SU-DHL-6 (cell line): ENCODE data around the gene THAP7.
A peak's percentile ranks its signal among the peaks of the same experiment; 100 is the strongest.

ENCODE experiments used
- H2AFZ ChIP-seq: fragments of 200-600 bp; sonication (generic); 2 replicates; pipeline ENCODE4 v1.6.1; 2014; ENCODE audit warnings: low read depth, mild to moderate bottlenecking, moderate library complexity, mixed read lengths, antibody characterized with exemption, low read length; ENCODE audit not compliant: severe bottlenecking
- H3F3A ChIP-seq: fragments of 200-600 bp; shearing (Covaris generic); 2 replicates; pipeline ENCODE4 v1.6.0; 2016; ENCODE audit warnings: antibody characterized with exemption, mild to moderate bottlenecking; ENCODE audit not compliant: insufficient read depth
- H3K27ac ChIP-seq: fragments of 200-600 bp; sonication (generic); 2 replicates; pipeline ENCODE4 v1.5.1; 2016; ENCODE audit warnings: low read depth, mild to moderate bottlenecking, low read length, moderate library complexity, mixed read lengths
- H3K27me3 ChIP-seq: fragments of 200-600 bp; sonication (generic), shearing (Covaris generic); 2 replicates; pipeline ENCODE4 v1.6.0; 2014; ENCODE audit warnings: mild to moderate bottlenecking, low read length
- H3K36me3 ChIP-seq: fragments of 200-600 bp; sonication (generic); 2 replicates; pipeline ENCODE4 v1.6.1; 2014; ENCODE audit warnings: mild to moderate bottlenecking, low read length, mixed read lengths
- H3K4me2 ChIP-seq: fragments of 300-600, 200-600 bp; shearing (Covaris generic), sonication (generic); 2 replicates; pipeline ENCODE4 v1.6.0; 2014; ENCODE audit warnings: low read length, low read depth, mild to moderate bottlenecking; ENCODE audit not compliant: poor library complexity, severe bottlenecking
- H3K4me3 ChIP-seq: fragments of 200-600 bp; sonication (generic); 2 replicates; pipeline ENCODE4 v1.5.1; 2014; ENCODE audit warnings: antibody characterized with exemption, low read length, mild to moderate bottlenecking, mixed read lengths; ENCODE audit not compliant: insufficient read depth, poor library complexity, severe bottlenecking
- H3K79me2 ChIP-seq: fragments of 200-600 bp; sonication (generic); 2 replicates; pipeline ENCODE4 v1.6.1; 2014; ENCODE audit warnings: mild to moderate bottlenecking, low read length, moderate library complexity; ENCODE audit not compliant: insufficient read depth
- H3K9ac ChIP-seq: fragments of 200-600 bp; sonication (generic); 2 replicates; pipeline ENCODE4 v1.7.0; 2014; ENCODE audit warnings: mild to moderate bottlenecking, low read length
- H3K9me2 ChIP-seq: fragments of 200-600 bp; sonication (generic); replicated peaks from 2 replicates; pipeline ENCODE4 v1.6.1; 2014; ENCODE audit warnings: low read length; ENCODE audit not compliant: insufficient read depth
- H3K9me3 ChIP-seq: fragments of 200-600 bp; sonication (generic); 2 replicates; pipeline ENCODE4 v1.6.1; 2014; ENCODE audit warnings: low read length, mixed read lengths; ENCODE audit not compliant: insufficient read depth
- H4K20me1 ChIP-seq: fragments of 200-600 bp; sonication (generic); 2 replicates; pipeline ENCODE4 v1.6.1; 2014; ENCODE audit warnings: low read depth, mild to moderate bottlenecking, antibody characterized with exemption, low read length, moderate library complexity, mixed read lengths
- CTCF ChIP-seq: fragments of 200-600 bp; sonication (generic); IDR thresholded peaks from one replicate; pipeline ENCODE4 v1.5.1; 2017; ENCODE audit warnings: antibody characterized with exemption, mild to moderate bottlenecking, low read length, moderate library complexity; ENCODE audit not compliant: insufficient read depth, poor library complexity, severe bottlenecking
- EZH2phosphoT487 ChIP-seq: fragments of 200-600 bp; sonication (generic), shearing (Covaris generic); conservative IDR thresholded peaks from 2 replicates; pipeline ENCODE4 v1.6.1; 2018; ENCODE audit warnings: mild to moderate bottlenecking, antibody characterized with exemption, low read length, moderate library complexity, mixed read lengths

THAP7 gene

GRCh38 chr22:21044931-21045584 is 43.1 kb upstream of the THAP7 start:
- Histone ChIP-seq H3K9ac (no peak overlapping the region), H2AFZ (no peak overlapping the region), H3K4me3 (no peak overlapping the region)

GRCh38 chr22:21043860-21044535 is 42.1 kb upstream of the THAP7 start:
- no peak overlapping the region for H3K4me2 ChIP-seq
- H3K27ac ChIP-seq, result no peak overlapping the region
- H3K9ac ChIP-seq, result no peak overlapping the region
- no peaks in the 10 kb centered on the region for H3K36me3 ChIP-seq
- no peak overlapping the region for H3K4me3 ChIP-seq
- no peaks in the 10 kb centered on the region for H3F3A ChIP-seq
- no peaks in the 10 kb centered on the region for H3K9me2 ChIP-seq
- H4K20me1 ChIP-seq, result no peaks in the 10 kb centered on the region
- H2AFZ ChIP-seq, result no peak overlapping the region
- TF ChIP-seq CTCF (no peak), EZH2phosphoT487 (no peak)
- H3K27me3 ChIP-seq, result no peaks in the 10 kb centered on the region
- no peaks in the 10 kb centered on the region for H3K9me3 ChIP-seq
- H3K79me2 ChIP-seq, result no peaks in the 10 kb centered on the region

More at GRCh38 chr22:21044931-21045584, 43.1 kb upstream of the THAP7 start:
- no peaks in the 10 kb centered on the region for H3F3A ChIP-seq
- no peaks in the 10 kb centered on the region for H3K79me2 ChIP-seq
- no peaks in the 10 kb centered on the region for H3K9me3 ChIP-seq
- no peaks in the 10 kb centered on the region for H4K20me1 ChIP-seq
- no peaks in the 10 kb centered on the region for H3K9me2 ChIP-seq
- no peaks in the 10 kb centered on the region for H3K27me3 ChIP-seq
- H3K36me3 ChIP-seq, result no peaks in the 10 kb centered on the region
- H3K27ac ChIP-seq, result no peak overlapping the region
- peak overlapping the region; percentile 14 for H3K4me2 ChIP-seq
- TF ChIP-seq EZH2phosphoT487, result no peak
- no peak for TF ChIP-seq CTCF

GRCh38 chr22:21042978-21043859 is 41.3 kb upstream of the THAP7 start:
- Histone ChIP-seq H3K27me3 (no peaks in the 10 kb centered on the region), H3K9me3 (no peaks in the 10 kb centered on the region), H3K4me2 (no peak overlapping the region), H4K20me1 (no peaks in the 10 kb centered on the region), H3K9ac (no peak overlapping the region), H3K36me3 (no peaks in the 10 kb centered on the region), H2AFZ (no peak overlapping the region), H3K4me3 (no peak overlapping the region), H3K9me2 (no peaks in the 10 kb centered on the region), H3K79me2 (no peaks in the 10 kb centered on the region), H3K27ac (no peak overlapping the region), H3F3A (no peaks in the 10 kb centered on the region)
- TF ChIP-seq CTCF (no peak), EZH2phosphoT487 (no peak)
